MCF 10A (cell line): ENCODE data around the gene TTC33. TPM values are rescaled to one million over a fixed set of nuclear protein-coding genes. Genes with fewer than 3 reads are reported as not detected.
A peak's percentile ranks its signal among the peaks of the same experiment; 100 is the strongest.

Experiments used
- BruUV-seq: library from RNA; stranded (reverse); fragments of 400-500 nt; replicated peaks from 2 replicates; lab custom pipeline; 2021; lab: Mats Ljungman, UMichigan
- CTCF ChIA-PET: fragments of 300-600 bp; sonication (Branson Sonifier 250); formaldehyde crosslinking; extraction: SDS; loops from one replicate; lab custom pipeline; 2021; ENCODE audit warnings: antibody characterized with exemption, inconsistent platforms; lab: Yijun Ruan, JAX
- POLR2A ChIA-PET: fragments of 300-600, 350-650 bp; sonication (Branson Sonifier 250); formaldehyde crosslinking; extraction: SDS; loops from one replicate; lab custom pipeline; 2020; ENCODE audit warnings: antibody characterized with exemption, inconsistent platforms; lab: Yijun Ruan, JAX
- DNase-seq: peaks from one replicate; pipeline ENCODE4 v3.0.0-alpha.2; 2018; ENCODE audit not compliant: unreplicated experiment
- H3K27ac Mint-ChIP-seq: one replicate; pipeline ENCODE4 v1.8.0; 2022; ENCODE audit warnings: mild to moderate bottlenecking, low read depth, mixed read lengths; ENCODE audit not compliant: unreplicated experiment
- H3K27me3 Mint-ChIP-seq: one replicate; pipeline ENCODE4 v1.8.0; 2022; ENCODE audit warnings: mixed read lengths; ENCODE audit not compliant: insufficient read depth, unreplicated experiment
- H3K36me3 Mint-ChIP-seq: one replicate; pipeline ENCODE4 v1.8.0; 2022; ENCODE audit warnings: mild to moderate bottlenecking, moderate library complexity, mixed read lengths; ENCODE audit not compliant: insufficient read depth, unreplicated experiment
- H3K4me1 Mint-ChIP-seq: one replicate; pipeline ENCODE4 v1.8.0; 2022; ENCODE audit warnings: mixed read lengths; ENCODE audit not compliant: insufficient read depth, unreplicated experiment
- H3K4me3 Mint-ChIP-seq: one replicate; pipeline ENCODE4 v1.8.0; 2022; ENCODE audit warnings: mild to moderate bottlenecking, moderate library complexity, mixed read lengths; ENCODE audit not compliant: unreplicated experiment
- H3K9me3 Mint-ChIP-seq: one replicate; pipeline ENCODE4 v1.8.0; 2022; ENCODE audit warnings: mixed read lengths; ENCODE audit not compliant: unreplicated experiment
- intact Hi-C: fragments of 100-400 bp; cut with micrococcal nuclease; formaldehyde crosslinking; loops from 2 replicates; pipeline ENCODE4 v1.14.1; 2022
- total RNA-seq: library from RNA; stranded (reverse); gene quantifications from 2 replicates; pipeline ENCODE4 v1.2.3, GENCODE V29; 2022
- TF ChIP-seq, protein P1 (sequence below): fragments of 200-600 bp; IDR thresholded peaks from one replicate; pipeline ENCODE4 v1.8.0; 2022; ENCODE audit warnings: antibody characterized with exemption, mild to moderate bottlenecking; ENCODE audit not compliant: unreplicated experiment

Gene TTC33
- total RNA-seq, 1 experiment from 2014 or later = 13.3 TPM

DNA sequence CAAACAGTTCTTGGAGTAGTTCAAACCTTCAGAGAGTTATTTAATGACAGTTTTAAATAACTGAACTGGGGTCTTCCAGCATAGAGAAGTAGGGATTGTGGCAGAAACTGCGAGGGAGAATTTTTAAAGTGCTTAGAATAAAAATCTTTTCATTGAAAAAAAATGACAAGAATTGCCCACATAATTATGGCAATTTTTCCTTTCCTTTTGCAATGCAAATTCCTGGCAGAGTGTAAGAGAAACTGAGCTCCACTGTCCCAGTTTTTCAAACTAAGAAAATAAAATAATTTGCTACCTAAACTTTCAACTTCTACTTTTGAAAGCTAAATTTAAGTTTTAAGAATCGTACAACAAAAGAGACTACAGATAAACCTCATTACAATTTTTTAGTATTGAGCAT is 78.3 kb downstream of the TTC33 start:
- Mint-ChIP-seq H3K9me3 (no peaks in the 10 kb centered on the region), H3K27me3 (no peaks in the 10 kb centered on the region), H3K27ac (peak overlapping the region; percentile 97), H3K4me1 (peaks cover 47% of the 10 kb centered on the region), H3K4me3 (peak overlapping the region; percentile 59), H3K36me3 (peaks cover 6% of the 10 kb centered on the region)
- DNase-seq = no peak
- intact Hi-C loops = loop anchor here (5.0 kb wide), 3 partner anchors 75 to 265 kb away; no protein-coding TSS in a partner anchor
- POLR2A ChIA-PET = interaction anchor here (0.6 to 2.6 kb wide), 21 partner anchors 12 to 1606 kb away, joined by 3 to 9 read pairs (median 4); partner anchors contain the start of gene RIMOC1
- TF ChIP-seq, protein P1, sequence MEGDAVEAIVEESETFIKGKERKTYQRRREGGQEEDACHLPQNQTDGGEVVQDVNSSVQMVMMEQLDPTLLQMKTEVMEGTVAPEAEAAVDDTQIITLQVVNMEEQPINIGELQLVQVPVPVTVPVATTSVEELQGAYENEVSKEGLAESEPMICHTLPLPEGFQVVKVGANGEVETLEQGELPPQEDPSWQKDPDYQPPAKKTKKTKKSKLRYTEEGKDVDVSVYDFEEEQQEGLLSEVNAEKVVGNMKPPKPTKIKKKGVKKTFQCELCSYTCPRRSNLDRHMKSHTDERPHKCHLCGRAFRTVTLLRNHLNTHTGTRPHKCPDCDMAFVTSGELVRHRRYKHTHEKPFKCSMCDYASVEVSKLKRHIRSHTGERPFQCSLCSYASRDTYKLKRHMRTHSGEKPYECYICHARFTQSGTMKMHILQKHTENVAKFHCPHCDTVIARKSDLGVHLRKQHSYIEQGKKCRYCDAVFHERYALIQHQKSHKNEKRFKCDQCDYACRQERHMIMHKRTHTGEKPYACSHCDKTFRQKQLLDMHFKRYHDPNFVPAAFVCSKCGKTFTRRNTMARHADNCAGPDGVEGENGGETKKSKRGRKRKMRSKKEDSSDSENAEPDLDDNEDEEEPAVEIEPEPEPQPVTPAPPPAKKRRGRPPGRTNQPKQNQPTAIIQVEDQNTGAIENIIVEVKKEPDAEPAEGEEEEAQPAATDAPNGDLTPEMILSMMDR = no peak
- BruUV-seq = no TSS peak
- CTCF ChIA-PET = interaction anchor here (0.5 to 0.9 kb wide), 5 partner anchors 17 to 1025 kb away, joined by 3 to 4 read pairs (median 3); no protein-coding TSS in a partner anchor

DNA sequence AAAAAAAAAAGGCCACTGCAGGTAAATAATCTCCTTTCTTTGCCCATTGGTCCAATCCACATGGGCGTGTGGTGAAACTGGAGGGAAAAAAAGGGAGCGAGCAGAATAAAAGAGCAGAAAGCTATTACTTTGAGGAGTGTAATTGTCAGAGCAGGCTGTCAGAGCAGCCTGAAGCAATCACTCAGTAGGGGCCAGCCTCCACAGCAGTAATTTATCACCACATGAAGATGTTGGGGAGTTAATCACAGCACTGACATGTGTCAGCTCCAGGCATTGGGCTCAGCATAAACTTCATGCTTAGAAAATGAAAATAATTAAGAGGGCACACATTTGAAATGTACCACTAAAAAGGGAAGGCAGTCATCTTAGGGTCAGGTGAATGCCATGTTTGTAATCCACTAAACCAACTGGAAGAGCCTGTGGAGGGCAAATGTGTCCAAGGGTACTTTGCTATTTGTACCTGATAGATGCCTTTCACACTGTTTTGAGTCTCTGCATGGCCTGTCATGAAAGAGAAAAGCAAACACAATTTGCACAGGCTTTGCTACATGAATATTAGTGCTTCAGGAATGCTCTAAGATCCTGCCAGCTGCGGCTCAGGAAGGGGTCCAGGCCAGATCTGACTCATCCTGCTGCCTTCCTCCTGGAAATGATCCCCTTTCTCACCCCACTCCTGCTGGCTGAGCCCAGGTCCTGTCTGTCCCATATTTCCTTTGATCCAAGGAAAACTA is 79.0 kb downstream of the TTC33 start:
- intact Hi-C loops = loop anchor here (5.0 kb wide), 3 partner anchors 74 to 264 kb away; no protein-coding TSS in a partner anchor
- H3K27ac Mint-ChIP-seq = peak overlapping the region; percentile 97
- CTCF ChIA-PET = interaction anchor here (0.6 to 2.1 kb wide), 7 partner anchors 9 to 1120 kb away, joined by 3 to 8 read pairs (median 3); no protein-coding TSS in a partner anchor

DNA sequence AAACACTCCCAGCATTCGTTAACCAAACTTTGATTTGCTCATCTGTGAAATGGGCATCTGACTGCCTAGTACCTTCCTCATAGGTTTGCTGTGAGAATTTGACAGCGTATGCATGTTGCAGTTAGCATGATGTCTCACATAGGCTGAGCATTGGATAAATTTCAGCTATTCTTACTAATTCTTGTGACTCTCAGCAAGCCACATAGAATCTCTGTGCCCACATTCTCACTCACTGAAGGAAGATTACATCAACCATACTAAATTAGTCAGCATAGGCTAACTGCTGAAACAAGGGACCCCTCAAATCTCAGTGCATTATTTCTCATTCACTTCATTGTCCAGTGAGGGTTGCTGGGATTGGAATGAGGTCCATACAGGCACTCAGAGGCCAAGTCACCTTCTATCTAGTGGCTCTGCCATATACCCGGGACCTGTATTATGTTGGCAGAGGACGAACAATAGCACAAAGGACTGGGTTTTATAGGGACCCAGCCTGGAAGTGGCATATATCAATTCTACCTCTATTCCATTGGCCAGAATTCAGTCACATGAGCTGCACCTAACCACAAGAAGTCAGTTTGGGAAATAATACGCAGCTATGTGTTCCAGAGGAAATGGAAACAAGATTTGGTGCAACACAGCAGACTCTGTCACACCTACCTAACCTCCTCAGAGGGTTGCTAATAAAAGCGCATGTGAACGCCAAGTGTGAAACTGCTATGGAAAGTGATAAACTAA is 80.2 kb downstream of the TTC33 start:
- no TSS peak for BruUV-seq
- no peak overlapping the region for H3K4me3 Mint-ChIP-seq

More for the DNA sequence above, 79.0 kb downstream of the TTC33 start:
- Mint-ChIP-seq H3K9me3 (no peaks in the 10 kb centered on the region), H3K4me1 (peaks cover 40% of the 10 kb centered on the region), H3K4me3 (peak overlapping the region; percentile 59), H3K36me3 (peaks cover 6% of the 10 kb centered on the region), H3K27me3 (no peaks in the 10 kb centered on the region)
- no TSS peak for BruUV-seq
- POLR2A ChIA-PET = interaction anchor here (0.6 to 2.6 kb wide), 11 partner anchors 30 to 1550 kb away, joined by 3 to 9 read pairs (median 4); partner anchors contain the start of gene RIMOC1
- DNase-seq = peak; percentile 77
- TF ChIP-seq, protein P1 = no peak

More for the DNA sequence above, 80.2 kb downstream of the TTC33 start:
- TF ChIP-seq, protein P1 = no peak
- intact Hi-C loops = loop anchor here (5.0 kb wide), 3 partner anchors 73 to 263 kb away; no protein-coding TSS in a partner anchor
- ChIA-PET CTCF (interaction anchor here (0.7 to 2.1 kb wide), 2 partner anchors 23 to 727 kb away, joined by 4 to 8 read pairs; no protein-coding TSS in a partner anchor), POLR2A (interaction anchor here (0.6 to 1.3 kb wide), 2 partner anchors 15 to 1996 kb away, joined by 3 read pairs; no protein-coding TSS in a partner anchor)
- no peaks in the 10 kb centered on the region for H3K36me3 Mint-ChIP-seq
- no peak for DNase-seq
- no peak overlapping the region for H3K27ac Mint-ChIP-seq
- no peaks in the 10 kb centered on the region for H3K9me3 Mint-ChIP-seq
- H3K4me1 Mint-ChIP-seq = peaks cover 38% of the 10 kb centered on the region
- no peaks in the 10 kb centered on the region for H3K27me3 Mint-ChIP-seq
